Fibroblast of lung (primary cell): ENCODE data around the gene IQSEC3. TPM values are rescaled to one million over a fixed set of nuclear protein-coding genes. Genes with fewer than 3 reads are reported as not detected.
"Not testable (repeated sequence)": the region's sequence is repeated elsewhere in the genome, so short reads cannot be mapped to it uniquely, and the experiment has no call there.

Experiments
- DNase-seq, 2 donors: peaks; one replicate each; pipeline versions ENCODE4 v3.0.0 to v3.0.0-alpha.2; 2010; ENCODE audit warnings: low read depth in 2 of 2
- H2AFZ ChIP-seq: 2 replicates; pipeline ENCODE4 v1.5.1; 2012; ENCODE audit warnings: low read length, control low read depth, inconsistent platforms
- H3K27ac ChIP-seq: 2 replicates; pipeline ENCODE4 v1.5.1; 2011; ENCODE audit warnings: low read length, control low read depth; ENCODE audit not compliant: insufficient read depth
- H3K27me3 ChIP-seq: 2 replicates; pipeline ENCODE4 v1.5.1; 2011; ENCODE audit warnings: mild to moderate bottlenecking, low read length; ENCODE audit not compliant: control insufficient read depth, insufficient read depth
- H3K36me3 ChIP-seq: 2 replicates; pipeline ENCODE4 v1.5.1; 2011; ENCODE audit warnings: low read length; ENCODE audit not compliant: control insufficient read depth, insufficient read depth
- H3K4me1 ChIP-seq: 2 replicates; pipeline ENCODE4 v1.5.1; 2011; ENCODE audit warnings: low read length; ENCODE audit not compliant: control insufficient read depth, insufficient read depth; ENCODE audit errors: extremely low read depth
- H3K4me2 ChIP-seq: 2 replicates; pipeline ENCODE4 v1.5.1; 2011; ENCODE audit warnings: low read length, control low read depth; ENCODE audit not compliant: insufficient read depth; ENCODE audit errors: extremely low read depth
- H3K4me3 ChIP-seq, 4 experiments: fragments of 200-600 bp in 1 of 4; sonication (generic) in 1 of 4; replicated peaks in 1 of 4; 2 replicates each; pipeline ENCODE4 v1.5.1; 2011 to 2016; ENCODE audit warnings: low read length in 4 of 4, low read depth in 3 of 4, mild to moderate bottlenecking in 3 of 4, control low read depth in 2 of 4, inconsistent platforms in 1 of 4, mixed read lengths in 1 of 4; ENCODE audit not compliant: insufficient read depth in 1 of 4; ENCODE audit errors: control extremely low read depth in 1 of 4
- H3K79me2 ChIP-seq: 2 replicates; pipeline ENCODE4 v1.5.1; 2012; ENCODE audit warnings: mild to moderate bottlenecking, low read length, inconsistent platforms; ENCODE audit not compliant: control insufficient read depth, insufficient read depth
- H3K9ac ChIP-seq: 2 replicates; pipeline ENCODE4 v1.5.1; 2011; ENCODE audit warnings: mild to moderate bottlenecking, low read length, control low read depth; ENCODE audit not compliant: insufficient read depth
- H3K9me3 ChIP-seq: 2 replicates; pipeline ENCODE4 v1.5.1; 2012; ENCODE audit warnings: low read depth, low read length; ENCODE audit not compliant: control insufficient read depth, insufficient read depth
- H4K20me1 ChIP-seq: 2 replicates; pipeline ENCODE4 v1.5.1; 2011; ENCODE audit warnings: low read length; ENCODE audit not compliant: control insufficient read depth, insufficient read depth; ENCODE audit errors: extremely low read depth
- CTCF ChIP-seq, 2 donors: IDR thresholded peaks in 1 of 2; conservative IDR thresholded peaks in 1 of 2; 1 replicate in 1 of 2; 2 replicates in 1 of 2; pipeline ENCODE4 v1.5.1; 2011 to 2012; ENCODE audit warnings: low read length in 2 of 2, control low read depth in 1 of 2, inconsistent platforms in 1 of 2, low read depth in 1 of 2, mild to moderate bottlenecking in 1 of 2
- EZH2 ChIP-seq: IDR thresholded peaks from 2 replicates; pipeline ENCODE4 v1.5.1; 2012; ENCODE audit warnings: low read length, control low read depth, mild to moderate bottlenecking; ENCODE audit errors: missing control alignments
- polyA plus RNA-seq, 2 donors: library from polyadenylated mRNA; depleted of rRNA in 1 of 2; stranded (reverse) in 1 of 2; unstranded in 1 of 2; fragments of >200 nt; gene quantifications; 2 replicates each; pipeline ENCODE4 v1.2.1, GENCODE V29; 2011 to 2012; ENCODE audit warnings: missing spikeins in 1 of 2
- total RNA-seq: library from RNA; depleted of rRNA; stranded (reverse); fragments of >200 nt; gene quantifications from 2 replicates; pipeline ENCODE4 v1.2.1, GENCODE V29; 2014

IQSEC3 gene
- total and polyA plus RNA-seq, 2 donors (not counting 1 experiment from before 2014, with no cell fraction given), result 0.14 to 1.3 TPM

- Histone ChIP-seq H3K9me3 (no peaks in the 10 kb centered on the region), H3K27ac (no peak overlapping the region), H3K4me1 (no peaks in the 10 kb centered on the region), H3K79me2 (no peaks in the 10 kb centered on the region), H3K27me3 (no peaks in the 10 kb centered on the region), H3K4me3 (no peak overlapping the region), H3K36me3 (peaks cover 5% of the 10 kb centered on the region), H3K9ac (no peak overlapping the region), H3K4me2 (no peak overlapping the region), H4K20me1 (no peaks in the 10 kb centered on the region), H2AFZ (no peak overlapping the region)
- no peak for DNase-seq
- TF ChIP-seq EZH2 (no peak), CTCF (conservative IDR thresholded peaks at IDR 0.05 in 1 of 2, IDR thresholded peaks at IDR 0.05 in 1 of 2; ENCODE audit: low read depth in 1 of 2, low read length in 2 of 2) (no peak)
These were observed 43.9 kb upstream of the IQSEC3 start for GRCh38 chr12:22530-23201.

- DNase-seq, H2AFZ ChIP-seq, H3K4me2 ChIP-seq, H3K27me3 ChIP-seq, H3K4me1 ChIP-seq, H4K20me1 ChIP-seq, H3K4me3 ChIP-seq, H3K9me3 ChIP-seq, H3K9ac ChIP-seq, H3K79me2 ChIP-seq, H3K27ac ChIP-seq, H3K36me3 ChIP-seq: not testable (repeated sequence)
These were observed 38.7 kb upstream of the IQSEC3 start for GRCh38 chr12:27904-28303.

- H3K4me3 ChIP-seq, DNase-seq, H3K4me2 ChIP-seq, H3K9ac ChIP-seq, H3K79me2 ChIP-seq, H3K9me3 ChIP-seq, H2AFZ ChIP-seq, H3K4me1 ChIP-seq, H3K36me3 ChIP-seq, H3K27me3 ChIP-seq, H4K20me1 ChIP-seq, H3K27ac ChIP-seq: not testable (repeated sequence)
These were observed 27.8 kb upstream of the IQSEC3 start for GRCh38 chr12:38775-39174.

GRCh38 chr12:39555-40265 is 26.9 kb upstream of the IQSEC3 start:
- not testable (repeated sequence) for DNase-seq, H3K27me3 ChIP-seq, H3K9me3 ChIP-seq, H4K20me1 ChIP-seq, H3K36me3 ChIP-seq, H3K9ac ChIP-seq, H2AFZ ChIP-seq, H3K4me2 ChIP-seq, H3K4me1 ChIP-seq, H3K4me3 ChIP-seq, H3K27ac ChIP-seq, H3K79me2 ChIP-seq

- not testable (repeated sequence) for H3K4me1 ChIP-seq, H2AFZ ChIP-seq, H3K36me3 ChIP-seq, H3K9me3 ChIP-seq, H3K79me2 ChIP-seq, H3K27ac ChIP-seq, H3K27me3 ChIP-seq, H3K4me3 ChIP-seq, DNase-seq, H4K20me1 ChIP-seq, H3K9ac ChIP-seq, H3K4me2 ChIP-seq
These were observed 22.2 kb upstream of the IQSEC3 start for GRCh38 chr12:44352-44751.
